Osteoblast (primary cell): Measurements from ENCODE around the gene PPP2R3B. TPM values are rescaled to one million over a fixed set of nuclear protein-coding genes. Genes with fewer than 3 reads are reported as not detected.
A peak's percentile ranks its signal among the peaks of the same experiment; 100 is the strongest.

Source experiments
- DNase-seq: peaks from one replicate; pipeline ENCODE4 v3.0.0; 2011; ENCODE audit warnings: low spot score, mixed read lengths; ENCODE audit not compliant: insufficient read length; ENCODE audit errors: missing footprints
- H2AFZ ChIP-seq: 2 replicates; pipeline ENCODE4 v1.6.0; 2011; ENCODE audit warnings: mild to moderate bottlenecking, low read length
- H3K27ac ChIP-seq: 2 replicates; pipeline ENCODE4 v1.5.1; 2011; ENCODE audit warnings: mild to moderate bottlenecking, low read depth, low read length, moderate library complexity
- H3K27me3 ChIP-seq: 2 replicates; pipeline ENCODE4 v1.6.0; 2012; ENCODE audit warnings: mild to moderate bottlenecking, control low read depth, inconsistent platforms, low read length, moderate library complexity; ENCODE audit not compliant: insufficient read depth
- H3K36me3 ChIP-seq: 2 replicates; pipeline ENCODE4 v1.5.1; 2011; ENCODE audit warnings: mild to moderate bottlenecking, low read length, control low read depth, moderate library complexity; ENCODE audit not compliant: insufficient read depth
- H3K4me1 ChIP-seq: 2 replicates; pipeline ENCODE4 v1.5.1; 2011; ENCODE audit warnings: mild to moderate bottlenecking, low read length, control low read depth, moderate library complexity; ENCODE audit not compliant: insufficient read depth
- H3K4me2 ChIP-seq: 2 replicates; pipeline ENCODE4 v1.6.0; 2011; ENCODE audit warnings: mild to moderate bottlenecking, low read length; ENCODE audit not compliant: insufficient read depth
- H3K4me3 ChIP-seq: fragments of 200-600 bp; sonication (generic); 3 replicates; pipeline ENCODE4 v1.5.1; 2012; ENCODE audit warnings: mild to moderate bottlenecking, low read length, inconsistent platforms; ENCODE audit not compliant: insufficient read depth
- H3K79me2 ChIP-seq: 2 replicates; pipeline ENCODE4 v1.6.0; 2012; ENCODE audit warnings: mild to moderate bottlenecking, low read length, control low read depth, inconsistent platforms; ENCODE audit not compliant: insufficient read depth
- H3K9me3 ChIP-seq: 2 replicates; pipeline ENCODE4 v1.5.1; 2011; ENCODE audit warnings: low read depth, low read length, control low read depth
- H4K20me1 ChIP-seq: 2 replicates; pipeline ENCODE4 v1.6.0; 2012; ENCODE audit warnings: mild to moderate bottlenecking, low read length, control low read depth; ENCODE audit not compliant: insufficient read depth
- CTCF ChIP-seq: IDR thresholded peaks from 2 replicates; pipeline ENCODE4 v1.5.1; 2011; ENCODE audit warnings: mild to moderate bottlenecking, low read depth, low read length, moderate library complexity; ENCODE audit errors: extremely low read depth
- total RNA-seq: library from RNA; depleted of rRNA; stranded (reverse); fragments of >200 nt; gene quantifications from 2 replicates; pipeline ENCODE4 v1.2.3, GENCODE V29; 2012

PPP2R3B gene
- total RNA-seq, 1 donor, result 13.4 TPM

GRCh38 chrX:370963-371745, 15.6 kb downstream of the PPP2R3B start:
- Histone ChIP-seq H2AFZ (no peak overlapping the region), H3K4me3 (no peak overlapping the region), H3K79me2 (no peaks in the 10 kb centered on the region), H3K9me3 (no peaks in the 10 kb centered on the region), H3K36me3 (no peaks in the 10 kb centered on the region), H3K4me2 (no peak overlapping the region), H4K20me1 (peaks cover 18% of the 10 kb centered on the region), H3K4me1 (peaks cover 11% of the 10 kb centered on the region), H3K27me3 (peaks cover 35% of the 10 kb centered on the region), H3K27ac (no peak overlapping the region)
- no peak for TF ChIP-seq CTCF
- DNase-seq, result peak; percentile 73

DNA sequence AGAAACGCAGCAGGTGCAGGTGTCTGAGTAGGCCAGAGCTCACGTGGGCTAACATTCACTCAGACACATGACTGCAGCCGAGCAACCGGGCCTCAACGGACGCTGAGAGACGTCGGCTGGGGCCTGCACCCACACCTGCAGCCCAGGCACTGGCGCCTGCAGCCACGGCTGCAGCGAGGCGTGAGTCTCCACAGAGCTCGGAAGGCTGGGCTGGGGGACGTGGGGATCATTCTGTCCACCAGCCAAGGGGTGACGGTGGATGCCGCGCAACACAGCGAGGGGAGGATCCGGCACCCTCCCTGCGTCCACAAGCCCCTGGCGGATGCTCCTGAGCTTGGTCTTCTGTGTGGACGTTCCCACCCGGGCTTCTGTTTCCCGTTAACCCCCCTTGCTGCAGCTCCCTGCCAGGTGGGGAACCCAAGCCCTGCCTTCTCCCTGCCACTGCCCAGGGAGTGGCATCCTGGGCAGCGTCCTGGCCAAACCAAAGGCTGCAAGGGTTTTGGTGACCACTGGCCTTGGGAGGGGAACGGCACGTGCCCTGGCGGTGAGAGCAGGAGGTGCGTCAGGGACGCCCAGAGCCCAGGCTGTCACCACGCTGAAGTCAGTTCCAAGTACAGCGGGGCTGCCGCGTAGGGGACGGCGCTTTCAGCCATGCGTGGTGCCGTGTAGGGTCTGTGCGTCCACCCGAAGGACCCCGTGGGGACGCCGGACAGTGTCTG, 16.3 kb downstream of the PPP2R3B start:
- Histone ChIP-seq H3K79me2 (no peaks in the 10 kb centered on the region), H3K27me3 (peaks cover 35% of the 10 kb centered on the region), H3K4me2 (no peak overlapping the region), H3K36me3 (no peaks in the 10 kb centered on the region), H3K4me1 (peaks cover 11% of the 10 kb centered on the region), H4K20me1 (peaks cover 18% of the 10 kb centered on the region), H2AFZ (no peak overlapping the region), H3K9me3 (no peaks in the 10 kb centered on the region), H3K27ac (no peak overlapping the region), H3K4me3 (no peak overlapping the region)
- DNase-seq, result peak; percentile 85
- TF ChIP-seq CTCF, result no peak

DNA sequence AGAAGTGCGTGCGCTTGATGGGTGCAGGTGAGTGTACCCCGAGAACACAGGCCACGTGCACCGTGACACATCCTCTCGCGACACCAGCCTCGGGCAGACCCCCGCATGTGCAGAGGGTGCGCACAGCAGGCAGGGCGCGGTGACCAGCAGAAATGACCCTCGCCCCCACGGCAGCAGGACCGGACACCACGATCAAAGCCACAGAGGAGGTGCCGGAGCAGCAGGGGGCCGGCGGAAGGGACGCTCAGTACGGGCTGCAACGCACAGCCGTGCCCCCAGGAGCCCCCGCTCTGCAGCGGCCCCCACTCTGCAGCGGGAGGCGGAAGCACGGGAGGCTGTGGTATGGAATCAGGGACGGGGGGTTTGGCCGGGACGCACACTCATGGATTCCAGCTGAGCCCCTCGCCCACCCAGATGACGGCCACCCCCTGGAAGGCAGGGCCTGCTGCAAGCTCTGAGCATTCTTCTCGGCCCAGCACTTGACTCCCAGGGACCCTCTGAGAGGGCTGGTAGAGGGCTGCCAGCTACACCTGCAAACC, 17.1 kb downstream of the PPP2R3B start:
- Histone ChIP-seq H3K27ac (no peak overlapping the region), H3K4me1 (peaks cover 11% of the 10 kb centered on the region), H2AFZ (no peak overlapping the region), H3K4me3 (no peak overlapping the region), H3K79me2 (no peaks in the 10 kb centered on the region), H3K36me3 (no peaks in the 10 kb centered on the region), H4K20me1 (peaks cover 13% of the 10 kb centered on the region), H3K4me2 (peak overlapping the region; percentile 41), H3K9me3 (no peaks in the 10 kb centered on the region), H3K27me3 (peaks cover 31% of the 10 kb centered on the region)
- DNase-seq, result peak; percentile 68
- TF ChIP-seq CTCF, result no peak
